B cell (primary cell): ENCODE measurements around the gene CNST. TPM values are rescaled to one million over a fixed set of nuclear protein-coding genes. Genes with fewer than 3 reads are reported as not detected.

Experiments
- ATAC-seq: fragments of 200-7000 bp; cut with Tn5 transposase; one replicate; pipeline ENCODE4 v1.10.0; 2021; ENCODE audit warnings: low read depth, mild to moderate bottlenecking, moderate number of reproducible peaks, moderate library complexity
- CTCF ChIA-PET: fragments of 350-600 bp; sonication (Branson Sonifier 250); formaldehyde crosslinking; loops from one replicate; lab custom pipeline; 2021; ENCODE audit warnings: antibody characterized with exemption, inconsistent platforms; lab: Charles Lee
- POLR2A ChIA-PET: fragments of 350-600 bp; sonication (Branson Sonifier 250); formaldehyde crosslinking; loops from one replicate; lab custom pipeline; 2021; ENCODE audit warnings: antibody characterized with exemption; lab: Charles Lee
- DNase-seq: peaks from one replicate; pipeline ENCODE4 v3.0.0; 2013
- H2AFZ ChIP-seq: 2 replicates; pipeline ENCODE4 v1.6.1; 2012; ENCODE audit warnings: mild to moderate bottlenecking, low read depth, low read length; ENCODE audit not compliant: insufficient read depth, poor library complexity, severe bottlenecking
- H3K27ac ChIP-seq, 2 donors: 1 replicate in 1 of 2; 2 replicates in 1 of 2; pipeline ENCODE4 v1.5.1; 2012 to 2013; ENCODE audit warnings: low read length in 2 of 2, mild to moderate bottlenecking in 2 of 2, moderate library complexity in 1 of 2
- H3K27me3 ChIP-seq, 4 experiments: fragments of 200-600 bp in 1 of 4; sonication (generic) in 1 of 4; replicated peaks in 1 of 4; 1 replicate in 2 of 4; 2 replicates in 2 of 4; pipeline versions ENCODE4 v1.6.1 to v1.7.0; 2013 to 2016; ENCODE audit warnings: low read length in 3 of 4, mild to moderate bottlenecking in 2 of 4, mixed read lengths in 1 of 4, moderate library complexity in 1 of 4; ENCODE audit not compliant: insufficient read depth in 4 of 4, control insufficient read depth in 3 of 4; ENCODE audit errors: control extremely low read depth in 1 of 4
- H3K36me3 ChIP-seq, 2 experiments: replicated peaks in 1 of 2; 1 replicate in 1 of 2; 2 replicates in 1 of 2; pipeline versions ENCODE4 v1.6.1 to v1.7.1; 2013; ENCODE audit warnings: low read length in 1 of 2; ENCODE audit not compliant: insufficient read depth in 2 of 2, control insufficient read depth in 1 of 2; ENCODE audit errors: control extremely low read depth in 1 of 2, extremely low read depth in 1 of 2
- H3K4me1 ChIP-seq, 2 donors: fragments of 200-600 bp in 1 of 2; sonication (generic) in 1 of 2; 1 replicate in 1 of 2; 2 replicates in 1 of 2; pipeline versions ENCODE4 v1.5.1 to v1.6.1; 2013 to 2017; ENCODE audit warnings: low read length in 2 of 2; ENCODE audit not compliant: control insufficient read depth in 2 of 2, insufficient read depth in 2 of 2
- H3K4me2 ChIP-seq: replicated peaks from 2 replicates; pipeline ENCODE3; 2012; ENCODE audit warnings: mild to moderate bottlenecking, low read depth, low read length; ENCODE audit not compliant: poor library complexity, severe bottlenecking
- H3K4me3 ChIP-seq, 5 experiments: fragments of 200-600 bp in 1 of 5; sonication (generic) in 1 of 5; 1 replicate in 3 of 5; 2 replicates in 2 of 5; pipeline versions ENCODE4 v1.5.1 to v1.7.0; 2011 to 2016; ENCODE audit warnings: low read length in 4 of 5, mild to moderate bottlenecking in 4 of 5, low read depth in 2 of 5, control low read depth in 1 of 5, moderate library complexity in 1 of 5; ENCODE audit not compliant: insufficient read depth in 1 of 5; ENCODE audit errors: control extremely low read depth in 1 of 5, extremely low read depth in 1 of 5
- H3K79me2 ChIP-seq: fragments of 200-600 bp; sonication (generic); one replicate; pipeline ENCODE4 v1.6.0; 2016; ENCODE audit warnings: low read length; ENCODE audit not compliant: control insufficient read depth, insufficient read depth
- H3K9ac ChIP-seq: fragments of 200-600 bp; sonication (generic); 2 replicates; pipeline ENCODE4 v1.6.1; 2017; ENCODE audit warnings: mild to moderate bottlenecking, low read length, moderate library complexity
- H3K9me3 ChIP-seq, 3 donors: one replicate each; pipeline versions ENCODE4 v1.6.1 to v1.7.1; 2013; ENCODE audit warnings: low read length in 2 of 3; ENCODE audit not compliant: control insufficient read depth in 2 of 3, insufficient read depth in 1 of 3; ENCODE audit errors: control extremely low read depth in 1 of 3
- H4K20me1 ChIP-seq: 2 replicates; pipeline ENCODE4 v1.6.0; 2012; ENCODE audit warnings: mild to moderate bottlenecking, low read length; ENCODE audit not compliant: insufficient read depth, control insufficient read depth, poor library complexity, severe bottlenecking
- H3K27ac Mint-ChIP-seq: one replicate; pipeline ENCODE4 v1.8.0; 2021; ENCODE audit warnings: mixed read lengths
- H3K27me3 Mint-ChIP-seq: one replicate; pipeline ENCODE4 v1.8.0; 2021; ENCODE audit warnings: mixed read lengths
- H3K4me1 Mint-ChIP-seq: one replicate; pipeline ENCODE4 v1.8.0; 2021; ENCODE audit warnings: mixed read lengths
- H3K4me3 Mint-ChIP-seq: one replicate; pipeline ENCODE4 v1.8.0; 2021; ENCODE audit warnings: mixed read lengths
- H3K9me3 Mint-ChIP-seq: one replicate; pipeline ENCODE4 v1.8.0; 2022; ENCODE audit warnings: mixed read lengths; ENCODE audit not compliant: insufficient read depth
- EZH2 ChIP-seq: IDR thresholded peaks from 2 replicates; pipeline ENCODE4 v1.6.1; 2012; ENCODE audit warnings: borderline replicate concordance, low read depth, mild to moderate bottlenecking, moderate library complexity, low read length; ENCODE audit not compliant: insufficient read depth, poor library complexity, severe bottlenecking
- WGBS: methylation state at CpG from one replicate; pipeline ENCODE4 v1.1.5; 2013; ENCODE audit warnings: missing lambda C conversion rate; ENCODE audit not compliant: insufficient coverage; 5-methylcytosine and 5-hydroxymethylcytosine counted together
- intact Hi-C: fragments of 100-400 bp; cut with micrococcal nuclease; formaldehyde crosslinking; loops from one replicate; pipeline ENCODE4 v1.10.0; 2022
- polyA plus RNA-seq: library from polyadenylated mRNA; depleted of rRNA; stranded (reverse); fragments of >200 nt; gene quantifications from 2 replicates; pipeline ENCODE4 v1.2.3, GENCODE V29; 2012
- total RNA-seq, 2 donors: library from RNA; stranded (reverse); fragments of 120-200 nt in 1 of 2; gene quantifications; 1 replicate in 1 of 2; 2 replicates in 1 of 2; pipeline versions ENCODE4 v1.2.3 to v1.2.4, GENCODE V29; 2013 to 2022
- TF ChIP-seq, protein P1 (sequence below): fragments of 200-600 bp; IDR thresholded peaks from one replicate; pipeline ENCODE4 v1.8.0; 2022; ENCODE audit warnings: antibody characterized with exemption, mild to moderate bottlenecking

The CNST gene
- total and polyA plus RNA-seq, 2 donors (not counting 1 experiment from before 2014, with no cell fraction given), result 26.9 to 54.0 TPM

DNA sequence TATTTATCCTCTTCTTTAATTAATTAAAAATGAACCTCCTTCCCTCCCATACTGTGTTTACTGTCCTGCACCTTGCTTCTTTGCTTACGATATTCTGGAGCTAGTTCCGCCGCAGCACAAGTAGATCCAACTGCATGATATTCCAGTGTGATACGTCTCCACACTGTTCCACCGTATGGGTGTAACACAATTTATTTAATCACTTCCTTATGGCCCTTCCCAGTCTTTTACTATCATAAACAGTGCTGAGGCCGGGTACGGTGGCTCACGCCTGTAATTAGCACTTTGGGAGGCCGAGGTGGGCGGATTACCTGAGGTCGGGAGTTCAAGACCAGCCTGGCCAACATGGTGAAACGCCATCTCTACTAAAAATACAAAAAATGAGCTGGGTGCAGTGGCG is 25.7 kb downstream of the CNST start:
- peaks cover 10 to 34% of the 10 kb centered on the region in 2 experiments for H3K36me3 ChIP-seq
- H3K27ac Mint-ChIP-seq, result no peak overlapping the region

DNA sequence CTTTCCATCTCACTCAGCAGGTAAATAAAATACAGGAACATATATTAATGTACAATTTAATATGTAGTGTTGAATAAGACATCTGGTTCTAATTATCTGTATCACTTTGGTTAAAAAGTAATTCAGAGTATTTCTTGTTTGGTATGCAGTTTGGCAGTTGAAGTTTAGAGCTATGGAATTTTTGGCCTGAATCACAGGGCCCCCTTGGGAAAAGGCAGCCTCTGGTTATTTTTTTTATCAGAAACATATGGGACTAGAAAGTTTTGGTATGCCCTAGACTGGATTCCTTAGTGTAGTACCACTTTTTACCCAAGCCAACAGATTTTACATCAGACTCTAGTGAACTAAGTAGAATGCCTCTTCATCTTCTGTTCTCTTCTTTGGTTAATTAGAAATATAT is 26.4 kb downstream of the CNST start:
- DNase-seq (no peak), ATAC-seq (no peak)
- Mint-ChIP-seq H3K9me3 (peaks cover 3% of the 10 kb centered on the region), H3K27ac (no peak overlapping the region), H3K27me3 (no peaks in the 10 kb centered on the region), H3K4me1 (peaks cover 39% of the 10 kb centered on the region), H3K4me3 (no peak overlapping the region)
- H3K4me1 ChIP-seq, result no peaks in the 10 kb centered on the region
- intact Hi-C loops, result no loop called here
- H3K27ac ChIP-seq, result no peak overlapping the region
- H3K4me3 ChIP-seq, result no peak overlapping the region
- H3K4me2 ChIP-seq, result no peak overlapping the region
- no peak overlapping the region for H2AFZ ChIP-seq
- no peaks in the 10 kb centered on the region for H3K27me3 ChIP-seq
- ChIA-PET POLR2A (no interaction called here), CTCF (interaction anchor here (0.6 kb wide), 1 partner anchor 17 kb away, joined by 3 read pairs; no protein-coding TSS in a partner anchor)
- peaks cover 0 to 5% (median 3%) of the 10 kb centered on the region in 3 donors for H3K9me3 ChIP-seq
- H3K36me3 ChIP-seq, result peaks cover 12 to 34% of the 10 kb centered on the region in 2 experiments
- TF ChIP-seq, protein P1, sequence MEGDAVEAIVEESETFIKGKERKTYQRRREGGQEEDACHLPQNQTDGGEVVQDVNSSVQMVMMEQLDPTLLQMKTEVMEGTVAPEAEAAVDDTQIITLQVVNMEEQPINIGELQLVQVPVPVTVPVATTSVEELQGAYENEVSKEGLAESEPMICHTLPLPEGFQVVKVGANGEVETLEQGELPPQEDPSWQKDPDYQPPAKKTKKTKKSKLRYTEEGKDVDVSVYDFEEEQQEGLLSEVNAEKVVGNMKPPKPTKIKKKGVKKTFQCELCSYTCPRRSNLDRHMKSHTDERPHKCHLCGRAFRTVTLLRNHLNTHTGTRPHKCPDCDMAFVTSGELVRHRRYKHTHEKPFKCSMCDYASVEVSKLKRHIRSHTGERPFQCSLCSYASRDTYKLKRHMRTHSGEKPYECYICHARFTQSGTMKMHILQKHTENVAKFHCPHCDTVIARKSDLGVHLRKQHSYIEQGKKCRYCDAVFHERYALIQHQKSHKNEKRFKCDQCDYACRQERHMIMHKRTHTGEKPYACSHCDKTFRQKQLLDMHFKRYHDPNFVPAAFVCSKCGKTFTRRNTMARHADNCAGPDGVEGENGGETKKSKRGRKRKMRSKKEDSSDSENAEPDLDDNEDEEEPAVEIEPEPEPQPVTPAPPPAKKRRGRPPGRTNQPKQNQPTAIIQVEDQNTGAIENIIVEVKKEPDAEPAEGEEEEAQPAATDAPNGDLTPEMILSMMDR, result no peak
- no peak for TF ChIP-seq EZH2
- peaks cover 64% of the 10 kb centered on the region for H4K20me1 ChIP-seq
- H3K9ac ChIP-seq, result no peak overlapping the region
- H3K79me2 ChIP-seq, result peaks cover 80% of the 10 kb centered on the region

More for the DNA sequence above, 25.7 kb downstream of the CNST start:
- peaks cover 80% of the 10 kb centered on the region for H3K79me2 ChIP-seq
- no peak overlapping the region for H3K9ac ChIP-seq
- no peak overlapping the region for H3K4me2 ChIP-seq
- no peak overlapping the region for H2AFZ ChIP-seq
- intact Hi-C loops, result no loop called here
- peaks cover 3% of the 10 kb centered on the region for H3K9me3 Mint-ChIP-seq
- ATAC-seq (no peak), DNase-seq (no peak)
- no peak overlapping the region for H3K4me3 ChIP-seq
- H3K4me1 Mint-ChIP-seq, result peaks cover 42% of the 10 kb centered on the region
- H3K27me3 Mint-ChIP-seq, result no peaks in the 10 kb centered on the region
- H3K4me3 Mint-ChIP-seq, result no peak overlapping the region
- WGBS, result 95% methylated on average over 13 of the region's 13 CpGs
- ChIA-PET POLR2A (no interaction called here), CTCF (no interaction called here)
- peaks cover 0 to 5% (median 3%) of the 10 kb centered on the region in 3 donors for H3K9me3 ChIP-seq
- no peaks in the 10 kb centered on the region for H3K4me1 ChIP-seq
- H3K27me3 ChIP-seq, result no peaks in the 10 kb centered on the region
- peaks cover 57% of the 10 kb centered on the region for H4K20me1 ChIP-seq
- TF ChIP-seq EZH2, result no peak
- TF ChIP-seq, protein P1, result no peak
- no peak overlapping the region for H3K27ac ChIP-seq
